ENCODE results near the gene DVL1. TPM values are rescaled to one million over a fixed set of nuclear protein-coding genes. Genes with fewer than 3 reads are reported as not detected.

Gene DVL1
- total and polyA plus RNA-seq, 2 of the 13 experiments (the other 11 are each of a cell fraction or from before 2014, with no cell fraction given), result 30.8 to 60.4 TPM

DNA sequence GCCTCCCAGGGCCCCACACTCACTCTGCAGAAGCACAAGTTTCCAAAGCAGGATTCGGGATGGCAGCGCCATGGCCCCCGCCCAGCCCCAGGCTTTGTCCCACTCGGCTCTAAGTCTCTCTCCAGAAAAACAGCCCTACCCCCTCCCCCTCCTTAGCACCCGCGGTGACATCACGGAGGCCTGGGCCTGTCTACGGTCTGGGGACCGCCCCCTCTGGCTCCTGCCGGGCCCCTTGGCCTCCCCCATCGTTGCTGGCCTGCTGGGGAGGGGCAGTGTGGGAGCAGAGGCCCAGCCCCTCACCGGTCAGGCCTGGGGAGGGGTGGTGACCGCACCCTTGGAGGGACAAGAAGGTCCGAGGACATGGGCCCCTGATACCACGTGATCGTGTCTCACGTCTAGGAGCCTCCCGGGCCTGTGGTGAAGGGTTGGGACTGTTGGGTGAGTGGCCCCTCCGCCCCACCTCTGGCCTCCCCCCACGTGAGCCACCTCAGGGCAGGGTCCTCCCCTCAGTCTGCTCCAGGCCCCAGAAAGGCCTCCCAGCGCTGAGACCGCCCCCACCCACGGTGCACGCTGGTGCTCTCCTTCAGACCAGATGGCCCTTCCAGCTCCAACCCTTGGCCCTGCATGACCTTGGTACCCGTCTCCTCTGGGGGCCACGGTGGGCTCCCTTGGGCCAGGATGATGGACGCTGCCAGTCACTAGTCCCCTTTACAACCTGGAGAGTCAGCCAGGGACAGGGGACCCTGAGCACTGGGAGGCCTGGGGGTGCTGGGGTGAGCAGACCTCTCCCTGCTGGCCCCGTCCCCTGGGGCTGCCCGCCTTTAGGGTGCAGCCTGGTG, 9.4 kb upstream of the DVL1 start, which contains the start of gene MXRA8:
MXRA8 (minus strand) TSS at position 123 of the 839 bp plus-strand sequence; CDS start at position 72, 51 bp downstream.
- ATAC-seq (peak; percentile 28), DNase-seq (ENCODE audit: low spot score) (peak; percentile 79), FAIRE-seq (no peak)
- H3K4me1 ChIP-seq (ENCODE audit: insufficient read depth, low read length), result peaks cover 57% of the 10 kb centered on the region
- no TSS peak for BruUV-seq (replicated peaks)
- ChIA-PET POLR2A (interaction anchor here (0.6 to 4.0 kb wide), 9 partner anchors 10 to 72 kb away, joined by 3 to 38 read pairs (median 7); partner anchors contain the start of genes AURKAIP1, CCNL2, DVL1 and MRPL20), CTCF (ENCODE audit: low intra/inter-chr PET ratio, low total read pairs) (no interaction called here)
- no peaks in the 10 kb centered on the region for H3K27me3 ChIP-seq (ENCODE audit: control insufficient read depth in 1 of 2, insufficient read depth in 2 of 2, low read length in 2 of 2)
- in situ Hi-C loops (cut with HindIII; ENCODE audit: extremely low pct_ligation_motif_present, low pct_unique_long_range_greater_than_20kb), result no loop called here
- H3K4me2 ChIP-seq (ENCODE audit: low read depth, low read length), result peak within 1 kb of the TSS; percentile 92
- H2AFZ ChIP-seq (ENCODE audit: low read length), result no peak within 1 kb of the TSS
- H3K79me2 ChIP-seq (ENCODE audit: insufficient read depth, low read length), result peaks cover 4% of the 10 kb centered on the region
- no peaks in the 10 kb centered on the region for H4K20me1 ChIP-seq (ENCODE audit: insufficient read depth, low read length)
- peak within 1 kb of the TSS; percentile 88 for H3K27ac ChIP-seq (ENCODE audit: extremely low read length, insufficient read depth, low read length)
- H3K9ac ChIP-seq (ENCODE audit: insufficient read depth, low read depth, low read length), result peak within 1 kb of the TSS; percentile 80
- intact Hi-C loops (cut with micrococcal nuclease; ENCODE audit: unreplicated experiment), result no loop called here
- peak within 1 kb of the TSS; percentile 69 to 74 (median 71) for H3K4me3 ChIP-seq (replicated peaks in 1 of 3; ENCODE audit: insufficient read depth in 1 of 3, low read depth in 2 of 3, low read length in 3 of 3)
- H3K36me3 ChIP-seq (replicated peaks in 1 of 2; ENCODE audit: control insufficient read depth in 1 of 2, insufficient read depth in 2 of 2, low read length in 2 of 2), result no peaks in the 10 kb centered on the region
- WGBS (ENCODE audit: low lambda C conversion rate), result 35% methylated on average over 15 of the region's 29 CpGs
- no peaks in the 10 kb centered on the region for H3K9me3 ChIP-seq (ENCODE audit: low read length)
- TF ChIP-seq ZSCAN21 (CRISPR knock-in tag; IDR thresholded peaks at IDR 0.05; ENCODE audit: borderline replicate concordance) (0 out of 2 replicates have a peak, but pooled peaks have one; percentile 8), PAWR (CRISPR knock-in tag; IDR thresholded peaks at IDR 0.05; ENCODE audit: borderline replicate concordance) (no peak), HDAC1 (CRISPR knock-in tag; IDR thresholded peaks at IDR 0.05) (peak; percentile 70), NCOA1 (CRISPR knock-in tag; IDR thresholded peaks at IDR 0.05) (no peak), ZNF569 (CRISPR knock-in tag; IDR thresholded peaks at IDR 0.05; ENCODE audit: borderline replicate concordance) (no peak), NR3C1 (CRISPR knock-in tag; IDR thresholded peaks at IDR 0.05) (no peak), GZF1 (CRISPR knock-in tag; IDR thresholded peaks at IDR 0.05) (0 out of 2 replicates have a peak, but pooled peaks have one; percentile 54), KDM5A (IDR thresholded peaks at IDR 0.05; ENCODE audit: borderline replicate concordance, low read length) (no peak), HNF4A (CRISPR knock-in tag; IDR thresholded peaks at IDR 0.05) (no peak), SOX6 (IDR thresholded peaks at IDR 0.05) (no peak), SOX6 (CRISPR knock-in tag; IDR thresholded peaks at IDR 0.05) (peak; percentile 68), ZBTB38 (CRISPR knock-in tag; IDR thresholded peaks at IDR 0.05) (no peak)
- TF ChIP-seq, protein P1, sequence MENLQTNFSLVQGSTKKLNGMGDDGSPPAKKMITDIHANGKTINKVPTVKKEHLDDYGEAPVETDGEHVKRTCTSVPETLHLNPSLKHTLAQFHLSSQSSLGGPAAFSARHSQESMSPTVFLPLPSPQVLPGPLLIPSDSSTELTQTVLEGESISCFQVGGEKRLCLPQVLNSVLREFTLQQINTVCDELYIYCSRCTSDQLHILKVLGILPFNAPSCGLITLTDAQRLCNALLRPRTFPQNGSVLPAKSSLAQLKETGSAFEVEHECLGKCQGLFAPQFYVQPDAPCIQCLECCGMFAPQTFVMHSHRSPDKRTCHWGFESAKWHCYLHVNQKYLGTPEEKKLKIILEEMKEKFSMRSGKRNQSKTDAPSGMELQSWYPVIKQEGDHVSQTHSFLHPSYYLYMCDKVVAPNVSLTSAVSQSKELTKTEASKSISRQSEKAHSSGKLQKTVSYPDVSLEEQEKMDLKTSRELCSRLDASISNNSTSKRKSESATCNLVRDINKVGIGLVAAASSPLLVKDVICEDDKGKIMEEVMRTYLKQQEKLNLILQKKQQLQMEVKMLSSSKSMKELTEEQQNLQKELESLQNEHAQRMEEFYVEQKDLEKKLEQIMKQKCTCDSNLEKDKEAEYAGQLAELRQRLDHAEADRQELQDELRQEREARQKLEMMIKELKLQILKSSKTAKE (CRISPR knock-in tag; IDR thresholded peaks at IDR 0.05; ENCODE audit: borderline replicate concordance), result peak; percentile 63; the same call in 1 of the 2 replicates
- TF ChIP-seq, protein P2, sequence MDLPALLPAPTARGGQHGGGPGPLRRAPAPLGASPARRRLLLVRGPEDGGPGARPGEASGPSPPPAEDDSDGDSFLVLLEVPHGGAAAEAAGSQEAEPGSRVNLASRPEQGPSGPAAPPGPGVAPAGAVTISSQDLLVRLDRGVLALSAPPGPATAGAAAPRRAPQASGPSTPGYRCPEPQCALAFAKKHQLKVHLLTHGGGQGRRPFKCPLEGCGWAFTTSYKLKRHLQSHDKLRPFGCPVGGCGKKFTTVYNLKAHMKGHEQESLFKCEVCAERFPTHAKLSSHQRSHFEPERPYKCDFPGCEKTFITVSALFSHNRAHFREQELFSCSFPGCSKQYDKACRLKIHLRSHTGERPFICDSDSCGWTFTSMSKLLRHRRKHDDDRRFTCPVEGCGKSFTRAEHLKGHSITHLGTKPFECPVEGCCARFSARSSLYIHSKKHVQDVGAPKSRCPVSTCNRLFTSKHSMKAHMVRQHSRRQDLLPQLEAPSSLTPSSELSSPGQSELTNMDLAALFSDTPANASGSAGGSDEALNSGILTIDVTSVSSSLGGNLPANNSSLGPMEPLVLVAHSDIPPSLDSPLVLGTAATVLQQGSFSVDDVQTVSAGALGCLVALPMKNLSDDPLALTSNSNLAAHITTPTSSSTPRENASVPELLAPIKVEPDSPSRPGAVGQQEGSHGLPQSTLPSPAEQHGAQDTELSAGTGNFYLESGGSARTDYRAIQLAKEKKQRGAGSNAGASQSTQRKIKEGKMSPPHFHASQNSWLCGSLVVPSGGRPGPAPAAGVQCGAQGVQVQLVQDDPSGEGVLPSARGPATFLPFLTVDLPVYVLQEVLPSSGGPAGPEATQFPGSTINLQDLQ (CRISPR knock-in tag; IDR thresholded peaks at IDR 0.05), result no peak; the same call in 1 of the 2 replicates
- TF ChIP-seq, protein P3, sequence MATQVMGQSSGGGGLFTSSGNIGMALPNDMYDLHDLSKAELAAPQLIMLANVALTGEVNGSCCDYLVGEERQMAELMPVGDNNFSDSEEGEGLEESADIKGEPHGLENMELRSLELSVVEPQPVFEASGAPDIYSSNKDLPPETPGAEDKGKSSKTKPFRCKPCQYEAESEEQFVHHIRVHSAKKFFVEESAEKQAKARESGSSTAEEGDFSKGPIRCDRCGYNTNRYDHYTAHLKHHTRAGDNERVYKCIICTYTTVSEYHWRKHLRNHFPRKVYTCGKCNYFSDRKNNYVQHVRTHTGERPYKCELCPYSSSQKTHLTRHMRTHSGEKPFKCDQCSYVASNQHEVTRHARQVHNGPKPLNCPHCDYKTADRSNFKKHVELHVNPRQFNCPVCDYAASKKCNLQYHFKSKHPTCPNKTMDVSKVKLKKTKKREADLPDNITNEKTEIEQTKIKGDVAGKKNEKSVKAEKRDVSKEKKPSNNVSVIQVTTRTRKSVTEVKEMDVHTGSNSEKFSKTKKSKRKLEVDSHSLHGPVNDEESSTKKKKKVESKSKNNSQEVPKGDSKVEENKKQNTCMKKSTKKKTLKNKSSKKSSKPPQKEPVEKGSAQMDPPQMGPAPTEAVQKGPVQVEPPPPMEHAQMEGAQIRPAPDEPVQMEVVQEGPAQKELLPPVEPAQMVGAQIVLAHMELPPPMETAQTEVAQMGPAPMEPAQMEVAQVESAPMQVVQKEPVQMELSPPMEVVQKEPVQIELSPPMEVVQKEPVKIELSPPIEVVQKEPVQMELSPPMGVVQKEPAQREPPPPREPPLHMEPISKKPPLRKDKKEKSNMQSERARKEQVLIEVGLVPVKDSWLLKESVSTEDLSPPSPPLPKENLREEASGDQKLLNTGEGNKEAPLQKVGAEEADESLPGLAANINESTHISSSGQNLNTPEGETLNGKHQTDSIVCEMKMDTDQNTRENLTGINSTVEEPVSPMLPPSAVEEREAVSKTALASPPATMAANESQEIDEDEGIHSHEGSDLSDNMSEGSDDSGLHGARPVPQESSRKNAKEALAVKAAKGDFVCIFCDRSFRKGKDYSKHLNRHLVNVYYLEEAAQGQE (IDR thresholded peaks at IDR 0.05; ENCODE audit: borderline replicate concordance in 1 of 2, low read depth in 1 of 2, low read length in 2 of 2), result no peak

Measured in HepG2 (cell line).